Prostate gland (tissue), 2 donors: ENCODE results near the gene SKA2.

Experiments used
- POLR2A ChIP-seq: fragments of 450-650 bp; IDR thresholded peaks from one replicate; pipeline ENCODE4 v1.6.1; 2016; ENCODE audit warnings: antibody characterized with exemption, mild to moderate bottlenecking
- POLR2AphosphoS5 ChIP-seq: sonication (generic); formaldehyde crosslinking; IDR thresholded peaks from one replicate; pipeline ENCODE4 v1.6.1; 2017; ENCODE audit warnings: antibody characterized with exemption
- TF ChIP-seq, protein P1 (sequence below), 4 experiments: fragments of 200-600 bp in 2 of 4; fragments of 450-650 bp in 2 of 4; sonication (generic) in 2 of 4; IDR thresholded peaks; 1 replicate in 3 of 4; 2 replicates in 1 of 4; pipeline ENCODE4 v1.5.1; 2016 to 2019; ENCODE audit warnings: antibody characterized with exemption in 4 of 4, mild to moderate bottlenecking in 2 of 4, moderate library complexity in 2 of 4

DNA sequence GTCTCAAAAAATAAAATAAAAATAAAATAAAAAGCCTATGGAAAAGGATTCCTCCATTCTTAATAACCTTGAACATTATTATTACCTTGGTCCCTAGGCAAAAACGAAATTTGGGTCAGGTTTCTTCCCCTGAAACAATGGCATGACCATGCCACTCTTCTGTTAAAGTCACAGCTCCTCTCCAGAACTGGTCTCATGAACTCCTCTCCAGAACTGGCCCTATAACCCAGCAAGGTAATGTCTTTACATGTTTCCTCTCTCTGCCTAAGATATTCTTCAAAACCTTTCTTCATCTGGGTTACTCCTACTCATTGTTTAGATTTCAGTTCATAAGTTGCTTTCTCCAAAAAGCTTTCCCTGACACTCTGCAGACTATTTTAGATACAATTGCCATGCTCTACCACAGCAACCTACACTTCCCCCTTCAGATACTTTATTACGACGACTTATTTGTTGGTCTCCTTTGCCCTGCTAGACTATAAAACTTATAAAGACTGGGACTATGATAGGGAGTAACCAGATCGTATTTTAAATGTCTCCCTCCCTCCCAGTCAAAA lies 61.8 kb downstream of the SKA2 start:
- TF ChIP-seq POLR2AphosphoS5 (no peak), POLR2A (no peak)
- TF ChIP-seq, protein P1, sequence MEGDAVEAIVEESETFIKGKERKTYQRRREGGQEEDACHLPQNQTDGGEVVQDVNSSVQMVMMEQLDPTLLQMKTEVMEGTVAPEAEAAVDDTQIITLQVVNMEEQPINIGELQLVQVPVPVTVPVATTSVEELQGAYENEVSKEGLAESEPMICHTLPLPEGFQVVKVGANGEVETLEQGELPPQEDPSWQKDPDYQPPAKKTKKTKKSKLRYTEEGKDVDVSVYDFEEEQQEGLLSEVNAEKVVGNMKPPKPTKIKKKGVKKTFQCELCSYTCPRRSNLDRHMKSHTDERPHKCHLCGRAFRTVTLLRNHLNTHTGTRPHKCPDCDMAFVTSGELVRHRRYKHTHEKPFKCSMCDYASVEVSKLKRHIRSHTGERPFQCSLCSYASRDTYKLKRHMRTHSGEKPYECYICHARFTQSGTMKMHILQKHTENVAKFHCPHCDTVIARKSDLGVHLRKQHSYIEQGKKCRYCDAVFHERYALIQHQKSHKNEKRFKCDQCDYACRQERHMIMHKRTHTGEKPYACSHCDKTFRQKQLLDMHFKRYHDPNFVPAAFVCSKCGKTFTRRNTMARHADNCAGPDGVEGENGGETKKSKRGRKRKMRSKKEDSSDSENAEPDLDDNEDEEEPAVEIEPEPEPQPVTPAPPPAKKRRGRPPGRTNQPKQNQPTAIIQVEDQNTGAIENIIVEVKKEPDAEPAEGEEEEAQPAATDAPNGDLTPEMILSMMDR (IDR thresholded peaks at IDR 0.05) = no peak
